HPDE6-E6E7 (cell line): ENCODE measurements around the gene THBD.

Source experiments
- DNase-seq: peaks from one replicate; pipeline ENCODE4 v3.0.0; 2011; ENCODE audit warnings: missing footprints; ENCODE audit errors: extremely low spot score

Gene THBD

GRCh38 chr20:23049201-23050075 is at the start of gene THBD:
Gene THBD, minus strand, starts transcription at chr20:23049672. Its CDS starts 168 bp downstream, at chr20:23049504.
- peak; percentile 94 for DNase-seq

- no peak for DNase-seq
Observed at GRCh38 chr20:23097636-23098580, 48.4 kb upstream of the THBD start.

GRCh38 chr20:23096986-23097520 is 47.6 kb upstream of the THBD start:
- no peak for DNase-seq

GRCh38 chr20:23096097-23096496 is 46.6 kb upstream of the THBD start:
- no peak for DNase-seq

GRCh38 chr20:23095499-23095898 is 46.0 kb upstream of the THBD start:
- no peak for DNase-seq

GRCh38 chr20:23094927-23095326 is 45.5 kb upstream of the THBD start:
- DNase-seq: peak; percentile 78

- no peak for DNase-seq
Observed at GRCh38 chr20:23094213-23094896, 44.9 kb upstream of the THBD start.

GRCh38 chr20:23093613-23094012 is 44.1 kb upstream of the THBD start:
- no peak for DNase-seq

- DNase-seq: no peak
Observed at GRCh38 chr20:23092861-23093495, 43.5 kb upstream of the THBD start.

- no peak for DNase-seq
Observed at GRCh38 chr20:23092384-23092756, 42.9 kb upstream of the THBD start.

- no peak for DNase-seq
Observed at GRCh38 chr20:23091721-23092383, 42.4 kb upstream of the THBD start.

GRCh38 chr20:23090878-23091277 is 41.4 kb upstream of the THBD start:
- no peak for DNase-seq

GRCh38 chr20:23090147-23090546 is 40.7 kb upstream of the THBD start:
- DNase-seq: no peak

- no peak for DNase-seq
Observed at GRCh38 chr20:23088866-23089265, 39.4 kb upstream of the THBD start.

- no peak for DNase-seq
Observed at GRCh38 chr20:23087587-23088251, 38.2 kb upstream of the THBD start.

- no peak for DNase-seq
Observed at GRCh38 chr20:23086931-23087411, 37.5 kb upstream of the THBD start.

- no peak for DNase-seq
Observed at GRCh38 chr20:23086056-23086566, 36.6 kb upstream of the THBD start, which contains the start of gene CD93. Gene CD93, minus strand, starts transcription at chr20:23086324. Its CDS starts 132 bp downstream, at chr20:23086192.

GRCh38 chr20:23085436-23086055 is 36.1 kb upstream of the THBD start:
- DNase-seq: no peak

- DNase-seq: no peak
Observed at GRCh38 chr20:23084845-23085365, 35.4 kb upstream of the THBD start.
